ENCODE data around the gene GEMIN4. TPM values are rescaled to one million over a fixed set of nuclear protein-coding genes. Genes with fewer than 3 reads are reported as not detected.
"Not testable (repeated sequence)": the region's sequence is repeated elsewhere in the genome, so short reads cannot be mapped to it uniquely, and the experiment has no call there.

GEMIN4 gene
- total and polyA plus RNA-seq, 3 donors from 2014 or later, result 64.2 to 149 (median 77.4) TPM

DNA sequence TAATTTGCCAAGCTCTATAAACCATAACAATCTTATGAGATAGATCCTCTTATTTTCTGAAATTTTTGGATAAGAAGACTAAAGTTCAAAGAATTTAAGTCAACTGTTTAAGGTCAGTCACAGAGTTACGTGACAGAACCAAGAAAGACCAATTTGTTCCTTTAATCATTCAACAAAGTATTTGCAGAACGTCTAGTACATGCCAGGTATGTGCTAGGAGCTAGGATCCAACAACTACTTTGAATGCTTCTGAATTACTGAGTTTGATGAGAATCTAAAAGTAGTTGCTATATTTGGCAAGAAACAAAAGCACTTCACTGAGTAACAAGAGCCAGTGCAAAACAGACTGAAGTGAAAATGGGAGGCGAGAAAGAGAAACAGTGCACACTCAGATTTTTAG is 15.0 kb upstream of the GEMIN4 start:
- no peak for TF ChIP-seq POLR2A (IDR thresholded peaks at IDR 0.05)
- TF ChIP-seq, protein P1, sequence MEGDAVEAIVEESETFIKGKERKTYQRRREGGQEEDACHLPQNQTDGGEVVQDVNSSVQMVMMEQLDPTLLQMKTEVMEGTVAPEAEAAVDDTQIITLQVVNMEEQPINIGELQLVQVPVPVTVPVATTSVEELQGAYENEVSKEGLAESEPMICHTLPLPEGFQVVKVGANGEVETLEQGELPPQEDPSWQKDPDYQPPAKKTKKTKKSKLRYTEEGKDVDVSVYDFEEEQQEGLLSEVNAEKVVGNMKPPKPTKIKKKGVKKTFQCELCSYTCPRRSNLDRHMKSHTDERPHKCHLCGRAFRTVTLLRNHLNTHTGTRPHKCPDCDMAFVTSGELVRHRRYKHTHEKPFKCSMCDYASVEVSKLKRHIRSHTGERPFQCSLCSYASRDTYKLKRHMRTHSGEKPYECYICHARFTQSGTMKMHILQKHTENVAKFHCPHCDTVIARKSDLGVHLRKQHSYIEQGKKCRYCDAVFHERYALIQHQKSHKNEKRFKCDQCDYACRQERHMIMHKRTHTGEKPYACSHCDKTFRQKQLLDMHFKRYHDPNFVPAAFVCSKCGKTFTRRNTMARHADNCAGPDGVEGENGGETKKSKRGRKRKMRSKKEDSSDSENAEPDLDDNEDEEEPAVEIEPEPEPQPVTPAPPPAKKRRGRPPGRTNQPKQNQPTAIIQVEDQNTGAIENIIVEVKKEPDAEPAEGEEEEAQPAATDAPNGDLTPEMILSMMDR (IDR thresholded peaks at IDR 0.05), result no peak
- Histone ChIP-seq H3K27me3 (no peaks in the 10 kb centered on the region), H3K4me1 (no peaks in the 10 kb centered on the region), H3K9me3 (no peaks in the 10 kb centered on the region), H3K4me3 (no peak overlapping the region), H3K27ac (no peak overlapping the region), H3K36me3 (ENCODE audit: low read depth, missing control alignments) (no peaks in the 10 kb centered on the region)
- no peak for DNase-seq
- 58 to 65% methylated on average over 3 of the region's 3 CpGs for WGBS, 2 donors
- intact Hi-C loops (cut with DNase I; ENCODE audit: low total_unique reads), result no loop called here

GRCh38 chr17:760371-760770 is 8.3 kb upstream of the GEMIN4 start:
- Histone ChIP-seq H3K27me3 (no peaks in the 10 kb centered on the region), H3K27ac (no peak overlapping the region), H3K9me3 (no peaks in the 10 kb centered on the region), H3K4me1 (no peaks in the 10 kb centered on the region), H3K36me3 (ENCODE audit: low read depth, missing control alignments) (no peaks in the 10 kb centered on the region), H3K4me3 (no peak overlapping the region)
- WGBS, 2 donors, result 69 to 74% methylated on average over 9 of the region's 9 CpGs
- intact Hi-C loops (cut with DNase I; ENCODE audit: low total_unique reads), result no loop called here
- TF ChIP-seq, protein P1 (IDR thresholded peaks at IDR 0.05), result no peak
- TF ChIP-seq POLR2A (IDR thresholded peaks at IDR 0.05), result no peak
- no peak for DNase-seq

DNA sequence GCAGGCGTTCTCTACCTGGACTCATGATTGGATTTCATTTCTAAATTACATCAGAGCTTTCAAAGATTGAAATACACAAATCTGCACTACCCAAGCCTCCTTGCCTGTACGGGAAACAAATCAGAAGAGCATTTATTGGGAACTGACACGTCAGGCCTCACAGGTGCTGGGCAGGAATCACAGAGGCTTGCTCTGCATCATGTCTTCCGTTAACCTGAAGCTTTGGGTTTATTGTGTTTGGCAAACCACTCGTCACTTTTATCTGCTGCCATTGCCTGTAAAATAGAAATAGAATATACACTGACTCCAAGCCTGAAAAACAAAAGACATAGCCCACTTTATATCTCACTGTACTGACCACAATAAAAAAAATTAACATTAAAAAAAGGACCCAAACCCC is 7.9 kb upstream of the GEMIN4 start:
- Histone ChIP-seq H3K27ac (no peak overlapping the region), H3K27me3 (no peaks in the 10 kb centered on the region), H3K4me1 (no peaks in the 10 kb centered on the region), H3K4me3 (no peak overlapping the region), H3K36me3 (ENCODE audit: low read depth, missing control alignments) (no peaks in the 10 kb centered on the region), H3K9me3 (no peaks in the 10 kb centered on the region)
- WGBS, 2 donors, result 88 to 90% methylated on average over 5 of the region's 5 CpGs
- DNase-seq, result no peak
- intact Hi-C loops (cut with DNase I; ENCODE audit: low total_unique reads), result no loop called here
- TF ChIP-seq, protein P1 (IDR thresholded peaks at IDR 0.05), result no peak
- no peak for TF ChIP-seq POLR2A (IDR thresholded peaks at IDR 0.05)

DNA sequence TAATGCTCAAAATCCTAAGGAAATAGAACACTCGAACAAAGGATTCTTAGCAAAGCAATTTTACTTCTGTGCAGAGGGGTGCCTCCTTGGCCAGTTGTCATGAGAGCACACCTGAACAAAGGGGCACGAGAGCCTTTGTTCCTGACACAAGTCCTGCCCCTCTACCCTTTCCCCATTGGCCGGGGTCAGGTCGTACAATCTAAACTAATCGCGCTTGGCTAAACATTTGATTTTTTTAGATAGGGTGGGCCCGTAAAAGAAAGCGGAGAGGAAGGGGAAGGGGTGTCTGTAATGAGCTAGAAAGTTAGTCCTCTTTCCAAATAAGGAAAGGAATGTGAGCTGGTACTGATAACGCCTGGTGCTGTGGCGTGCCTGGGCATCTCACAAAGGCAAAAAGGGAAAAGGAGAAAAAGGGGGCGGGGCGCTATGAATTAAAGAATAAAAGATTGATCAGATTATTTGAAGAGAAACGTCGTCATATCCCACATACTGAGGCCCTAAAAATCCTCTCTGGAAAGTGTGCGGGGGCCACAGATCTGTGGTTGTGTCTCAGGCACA is 4.0 kb upstream of the GEMIN4 start:
- H3K27me3 ChIP-seq; H3K4me1 ChIP-seq; DNase-seq; H3K36me3 ChIP-seq (ENCODE audit: low read depth, missing control alignments); H3K9me3 ChIP-seq; H3K4me3 ChIP-seq; H3K27ac ChIP-seq; intact Hi-C loops (cut with DNase I; ENCODE audit: low total_unique reads): not testable (repeated sequence)
- 67 to 82% methylated on average over 15 of the region's 15 CpGs for WGBS, 2 donors

GRCh38 chr17:755319-755961 is 3.4 kb upstream of the GEMIN4 start:
- intact Hi-C loops (cut with DNase I; ENCODE audit: low total_unique reads); DNase-seq; H3K9me3 ChIP-seq; H3K27me3 ChIP-seq; H3K4me3 ChIP-seq; H3K27ac ChIP-seq; H3K36me3 ChIP-seq (ENCODE audit: low read depth, missing control alignments): not testable (repeated sequence)
- peaks cover 11% of the 10 kb centered on the region for H3K4me1 ChIP-seq
- 92 to 95% methylated on average over 9 of the region's 9 CpGs for WGBS, 2 donors

- Histone ChIP-seq H3K36me3 (ENCODE audit: low read depth, missing control alignments) (no peaks in the 10 kb centered on the region), H3K27ac (peak overlapping the region; percentile 55 to 66), H3K4me1 (peaks cover 12% of the 10 kb centered on the region), H3K9me3 (no peaks in the 10 kb centered on the region), H3K4me3 (peak overlapping the region; percentile 18 to 49), H3K27me3 (no peaks in the 10 kb centered on the region)
- TF ChIP-seq POLR2A (IDR thresholded peaks at IDR 0.05), result no peak
- TF ChIP-seq, protein P1 (IDR thresholded peaks at IDR 0.05), result no peak
- 69 to 74% methylated on average over 13 of the region's 13 CpGs for WGBS, 2 donors
- no peak for DNase-seq
- intact Hi-C loops (cut with DNase I; ENCODE audit: low total_unique reads), result no loop called here
Measured at GRCh38 chr17:753418-753817, 1.4 kb upstream of the GEMIN4 start.
